Measurements from ENCODE around the gene PAK1IP1.

Gene PAK1IP1

GRCh38 chr6:10685092-10685915 is 9.5 kb upstream of the PAK1IP1 start:
- TF ChIP-seq GATA3 (IDR thresholded peaks at IDR 0.05; ENCODE audit: low read depth, low read length) (no peak), GATA2 (IDR thresholded peaks at IDR 0.05; ENCODE audit: low read depth, low read length) (no peak)

GRCh38 chr6:10686901-10687300 is 7.9 kb upstream of the PAK1IP1 start:
- TF ChIP-seq GATA3 (IDR thresholded peaks at IDR 0.05; ENCODE audit: low read depth, low read length) (no peak), GATA2 (IDR thresholded peaks at IDR 0.05; ENCODE audit: low read depth, low read length) (no peak)

GRCh38 chr6:10687582-10687981 is 7.2 kb upstream of the PAK1IP1 start:
- no peak for TF ChIP-seq GATA3 (IDR thresholded peaks at IDR 0.05; ENCODE audit: low read depth, low read length)
- no peak for TF ChIP-seq GATA2 (IDR thresholded peaks at IDR 0.05; ENCODE audit: low read depth, low read length)

DNA sequence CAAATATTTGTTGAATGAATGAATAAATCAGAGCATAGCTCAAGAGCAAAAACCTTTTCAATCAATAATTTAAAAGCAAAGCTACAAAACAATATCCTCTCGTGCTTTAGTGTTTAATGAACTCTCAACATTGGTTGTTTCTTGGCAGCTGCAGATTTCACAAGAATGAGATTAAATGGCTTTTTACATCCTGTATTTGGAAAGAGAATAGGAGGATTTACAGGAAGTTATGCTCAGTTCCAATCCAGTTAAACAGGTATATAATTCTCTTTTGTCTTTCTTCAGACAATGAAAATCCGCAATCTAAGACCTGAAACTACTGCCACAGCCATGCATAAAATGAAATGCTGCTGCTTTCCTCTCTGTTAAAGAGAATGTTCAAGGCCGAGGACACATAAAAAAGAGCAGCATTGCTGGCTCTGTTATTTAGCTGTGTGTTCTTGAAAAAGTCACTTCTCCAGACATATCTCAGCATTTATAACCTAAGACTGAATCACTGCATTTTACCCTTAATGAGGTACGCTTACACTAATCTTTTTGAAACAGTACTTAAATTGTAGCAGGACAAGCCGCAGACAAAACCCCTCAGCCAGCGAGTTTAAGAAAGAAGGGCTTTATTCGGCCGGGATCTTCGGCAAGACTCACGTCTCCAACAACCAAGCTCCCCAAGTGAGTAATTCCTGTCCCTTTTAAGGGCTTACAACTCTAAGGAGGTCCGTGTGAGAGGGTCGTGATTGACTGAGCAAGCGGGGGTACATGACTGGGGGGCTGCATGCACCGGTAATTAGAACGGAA is 3.9 kb upstream of the PAK1IP1 start:
- TF ChIP-seq GATA3 (IDR thresholded peaks at IDR 0.05; ENCODE audit: low read depth, low read length), result no peak
- no peak for TF ChIP-seq GATA2 (IDR thresholded peaks at IDR 0.05; ENCODE audit: low read depth, low read length)

DNA sequence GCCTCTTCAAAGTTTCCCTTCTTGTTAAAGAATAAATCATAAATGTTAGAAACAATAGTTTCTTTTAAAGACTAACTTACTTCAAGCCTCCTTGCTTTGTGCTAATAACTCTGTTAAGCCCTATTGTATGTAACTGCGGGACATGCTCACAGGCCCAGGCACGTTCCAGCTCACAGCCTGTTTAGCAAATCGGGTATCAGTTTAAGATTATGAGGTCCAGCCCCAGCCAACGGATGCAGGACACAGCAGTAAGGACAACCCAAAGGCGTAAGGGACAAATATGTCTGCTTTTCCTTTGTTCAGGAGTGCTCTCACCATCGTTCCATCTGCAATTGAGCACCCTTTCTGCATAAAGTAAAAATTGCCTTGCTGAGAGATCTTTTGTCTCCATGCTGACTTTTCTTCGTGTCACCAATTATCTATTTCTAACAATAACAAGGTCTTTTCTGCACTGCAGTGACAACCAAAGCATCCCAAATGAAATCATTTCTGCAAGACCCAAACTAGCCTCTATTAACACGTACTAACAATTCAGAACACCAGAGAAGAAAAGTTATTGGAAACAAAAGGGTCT is 1.7 kb upstream of the PAK1IP1 start:
- TF ChIP-seq GATA2 (IDR thresholded peaks at IDR 0.05; ENCODE audit: low read depth, low read length) (no peak), GATA3 (IDR thresholded peaks at IDR 0.05; ENCODE audit: low read depth, low read length) (no peak)

DNA sequence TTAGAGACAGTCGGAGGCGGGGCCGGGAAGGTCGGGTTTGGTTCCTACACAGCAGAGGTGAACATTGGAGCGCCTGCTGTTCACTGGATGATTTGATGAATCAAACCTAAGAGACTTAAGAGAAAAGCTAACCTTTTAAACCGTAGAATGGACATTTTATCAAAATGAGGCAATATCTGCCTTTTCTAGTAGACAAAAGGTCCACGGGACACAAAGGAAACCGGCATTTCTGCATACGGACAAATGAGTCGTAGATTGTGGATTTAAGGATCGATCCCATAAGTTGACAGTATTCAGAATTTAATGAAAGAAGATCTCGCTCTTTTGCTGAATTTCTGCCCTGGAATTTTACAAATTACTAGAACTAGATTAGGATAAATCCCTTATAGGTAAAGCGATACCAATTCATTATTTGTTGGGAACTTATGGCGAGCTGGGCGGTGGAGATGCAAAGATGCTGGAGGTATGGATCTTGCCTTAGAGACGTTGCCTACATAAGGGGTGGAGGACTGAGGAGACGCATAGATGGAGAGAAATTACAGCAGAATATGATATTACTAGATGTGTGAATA is 400 bp downstream of the PAK1IP1 start:
- TF ChIP-seq GATA2 (IDR thresholded peaks at IDR 0.05; ENCODE audit: low read depth, low read length) (no peak), GATA3 (IDR thresholded peaks at IDR 0.05; ENCODE audit: low read depth, low read length) (no peak)

GRCh38 chr6:10696655-10697054 is 1.9 kb downstream of the PAK1IP1 start:
- TF ChIP-seq GATA3 (IDR thresholded peaks at IDR 0.05; ENCODE audit: low read depth, low read length) (no peak), GATA2 (IDR thresholded peaks at IDR 0.05; ENCODE audit: low read depth, low read length) (no peak)

- TF ChIP-seq GATA3 (IDR thresholded peaks at IDR 0.05; ENCODE audit: low read depth, low read length), result no peak
- TF ChIP-seq GATA2 (IDR thresholded peaks at IDR 0.05; ENCODE audit: low read depth, low read length), result no peak
These were observed 19.2 kb downstream of the PAK1IP1 start for GRCh38 chr6:10713962-10714361.

DNA sequence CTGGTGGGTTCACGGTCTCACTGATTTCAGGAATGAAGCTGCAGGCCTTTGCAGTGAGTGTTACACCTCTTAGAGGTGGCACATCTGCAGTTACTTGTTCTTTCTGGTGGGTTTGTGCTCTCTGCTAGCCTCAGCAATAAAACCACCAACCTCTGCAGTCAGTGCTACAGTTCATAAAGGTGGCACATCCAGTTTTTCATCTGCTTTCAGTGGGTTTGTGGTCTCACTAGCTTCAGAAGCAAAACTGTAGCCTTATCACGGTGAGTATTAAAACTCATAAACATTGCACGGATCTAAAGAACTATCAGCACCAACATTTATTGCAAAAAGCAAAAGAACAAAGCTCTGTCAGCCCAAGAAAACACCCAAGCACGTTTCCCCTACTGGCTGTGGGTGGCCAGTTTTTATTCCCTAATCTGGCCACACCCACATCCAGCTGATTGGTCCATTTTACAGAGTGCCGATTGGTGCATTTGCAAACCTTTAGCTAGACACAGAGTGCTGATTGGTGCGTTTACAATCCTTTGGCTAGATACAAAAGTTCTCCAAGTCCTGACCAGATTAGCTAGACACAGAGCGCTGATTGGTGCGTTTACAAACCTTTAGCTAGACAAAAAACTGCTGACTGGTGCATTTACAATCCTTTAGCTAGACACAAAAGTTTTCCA is 24.7 kb downstream of the PAK1IP1 start:
- no peak for TF ChIP-seq GATA2 (IDR thresholded peaks at IDR 0.05; ENCODE audit: low read depth, low read length)

DNA sequence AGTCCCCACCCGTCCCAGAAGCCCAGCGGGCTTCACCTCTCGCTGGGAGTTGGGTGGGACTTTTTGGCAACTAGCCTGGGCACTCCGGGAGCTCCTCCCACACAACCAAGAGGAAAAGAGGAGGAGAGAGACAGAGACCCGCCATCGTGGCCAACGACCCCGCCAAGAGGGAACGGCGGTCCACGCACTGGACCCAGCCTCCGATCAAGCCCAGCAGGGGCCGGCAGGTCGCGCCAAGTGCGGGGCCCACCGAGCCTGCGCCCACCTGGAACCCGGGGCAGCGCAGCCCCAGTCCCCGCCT is 25.1 kb downstream of the PAK1IP1 start:
- no peak for TF ChIP-seq GATA2 (IDR thresholded peaks at IDR 0.05; ENCODE audit: low read depth, low read length)
- no peak for TF ChIP-seq GATA3 (IDR thresholded peaks at IDR 0.05; ENCODE audit: low read depth, low read length)

GRCh38 chr6:10720265-10720959 is 25.6 kb downstream of the PAK1IP1 start:
- no peak for TF ChIP-seq GATA3 (IDR thresholded peaks at IDR 0.05; ENCODE audit: low read depth, low read length)

DNA sequence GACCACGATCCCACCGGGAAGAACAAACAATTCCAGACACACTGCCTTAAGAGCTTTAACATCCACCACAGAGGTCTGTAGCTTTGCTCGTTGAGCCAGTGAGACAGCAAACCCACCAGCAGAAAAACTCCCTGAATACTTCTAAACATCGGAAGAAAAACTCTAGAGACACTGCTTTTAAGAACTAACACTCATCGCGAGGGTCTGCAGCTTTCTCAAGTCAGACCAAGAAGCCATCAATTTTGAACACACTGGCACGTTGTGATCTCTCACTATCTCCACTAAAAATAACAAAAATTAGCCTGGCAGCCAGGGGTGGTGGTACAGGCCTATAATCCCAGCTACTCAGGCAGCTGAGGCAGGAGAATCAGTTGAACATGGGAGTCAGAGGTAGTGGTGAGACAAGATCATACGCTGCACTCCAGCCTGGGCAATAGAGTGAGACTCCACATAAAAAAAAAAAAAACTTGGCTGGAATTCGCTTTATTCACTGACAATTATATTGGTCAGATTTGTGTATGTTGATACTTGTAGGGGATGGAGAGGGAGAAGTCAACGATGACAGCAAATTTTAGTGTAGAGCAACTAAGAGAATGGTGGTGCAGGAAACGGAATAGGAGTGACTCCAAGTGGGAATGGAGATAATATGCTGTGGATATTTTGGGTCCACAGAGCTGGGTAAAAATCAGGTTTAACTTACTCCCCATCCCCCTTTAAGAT is 27.2 kb downstream of the PAK1IP1 start:
- no peak for TF ChIP-seq GATA2 (IDR thresholded peaks at IDR 0.05; ENCODE audit: low read depth, low read length)
- TF ChIP-seq GATA3 (IDR thresholded peaks at IDR 0.05; ENCODE audit: low read depth, low read length), result no peak

DNA sequence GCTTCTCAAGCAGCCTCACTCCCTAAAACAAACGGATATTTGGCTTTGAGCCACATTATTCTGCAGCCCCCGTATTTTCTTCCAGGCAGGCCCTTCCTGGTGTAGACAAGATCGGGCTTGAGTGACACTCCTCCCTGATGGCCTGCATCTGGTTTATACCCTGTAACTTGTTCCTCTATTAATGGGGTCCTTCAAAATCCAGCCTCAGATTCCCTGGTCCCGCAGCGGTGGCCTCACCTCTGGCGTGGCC is 27.7 kb downstream of the PAK1IP1 start:
- no peak for TF ChIP-seq GATA2 (IDR thresholded peaks at IDR 0.05; ENCODE audit: low read depth, low read length)
- TF ChIP-seq GATA3 (IDR thresholded peaks at IDR 0.05; ENCODE audit: low read depth, low read length), result no peak

All from SH-SY5Y (cell line).